Fibroblast of skin of scalp (primary cell): Measurements from ENCODE around the gene EDA.
"Not testable (repeated sequence)": the region's sequence is repeated elsewhere in the genome, so short reads cannot be mapped to it uniquely, and the experiment has no call there.

Source experiments
- DNase-seq: peaks from one replicate; pipeline ENCODE4 v3.0.0-alpha.2; 2013

Gene EDA

GRCh38 chrX:69961365-69962072 is 345.6 kb downstream of the EDA start:
- DNase-seq = peak; percentile 16

- peak; percentile 38 for DNase-seq
Observed at GRCh38 chrX:69968950-69969349, 353.0 kb downstream of the EDA start.

- peak; percentile 46 for DNase-seq
Observed at GRCh38 chrX:69969460-69969859, 353.5 kb downstream of the EDA start.

DNA sequence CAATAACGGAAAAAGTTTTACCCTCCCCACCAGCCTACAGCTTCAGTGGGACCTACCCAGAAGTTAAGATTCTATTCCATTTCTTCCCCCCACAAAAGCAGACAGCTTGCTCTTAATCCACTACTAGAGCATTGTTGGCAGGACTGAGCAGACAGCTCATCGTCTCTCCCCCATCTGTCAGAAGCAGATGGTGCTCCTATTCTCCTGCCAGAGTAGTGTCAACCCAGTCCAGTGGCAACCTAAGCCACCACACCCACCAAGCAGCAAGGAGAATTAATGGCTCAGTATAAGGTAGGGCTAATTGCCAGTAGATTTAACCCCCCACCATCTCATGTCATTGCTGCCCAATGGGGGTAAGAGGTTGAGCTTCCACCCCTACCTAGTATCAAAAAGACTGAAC is 371.8 kb downstream of the EDA start:
- DNase-seq = no peak

- no peak for DNase-seq
Observed at GRCh38 chrX:69988955-69989394, 373.1 kb downstream of the EDA start.

- DNase-seq = no peak
Observed at GRCh38 chrX:69991685-69992084, 375.8 kb downstream of the EDA start.

GRCh38 chrX:69993494-69993893 is 377.6 kb downstream of the EDA start:
- DNase-seq = no peak

- DNase-seq = no peak
Observed at GRCh38 chrX:69995362-69996112, 379.6 kb downstream of the EDA start.

DNA sequence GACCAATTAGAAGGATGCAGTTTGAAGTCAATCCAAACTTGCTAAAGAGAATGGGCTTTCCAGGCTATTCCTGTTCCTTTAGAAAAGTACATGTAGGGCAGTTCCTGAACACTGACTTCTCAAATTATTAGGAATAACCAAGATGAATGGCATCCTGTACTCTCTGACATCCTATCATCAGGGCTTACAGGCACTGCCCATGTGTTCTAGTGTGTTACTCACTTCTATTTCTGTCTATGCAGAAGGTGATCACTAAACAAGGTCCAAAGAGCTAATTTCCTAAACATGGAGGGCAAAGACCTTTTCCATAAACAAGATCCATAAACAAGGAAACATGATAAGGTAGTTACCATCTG is 380.2 kb downstream of the EDA start:
- no peak for DNase-seq

- not testable (repeated sequence) for DNase-seq
Observed at GRCh38 chrX:69998299-69998698, 382.4 kb downstream of the EDA start.

DNA sequence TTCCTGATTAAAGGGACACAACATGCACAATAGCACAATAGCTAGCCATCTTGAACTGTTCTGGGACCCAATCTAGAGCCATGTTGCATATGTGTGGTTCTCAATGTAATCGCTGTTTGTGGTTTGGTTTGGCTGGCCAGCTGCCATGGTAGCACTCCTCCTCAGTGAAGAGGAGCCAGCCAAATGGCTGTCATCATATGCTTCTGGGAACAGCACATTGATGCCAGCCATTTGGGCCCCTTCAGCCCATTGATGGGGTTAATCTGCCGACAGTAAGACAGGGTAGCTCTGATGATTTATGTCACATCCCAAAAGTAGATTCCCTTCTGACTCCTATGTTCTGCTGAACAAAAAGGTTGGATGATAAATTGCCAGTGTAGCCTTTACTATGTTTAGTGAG is 385.4 kb downstream of the EDA start:
- peak; percentile 22 for DNase-seq

DNA sequence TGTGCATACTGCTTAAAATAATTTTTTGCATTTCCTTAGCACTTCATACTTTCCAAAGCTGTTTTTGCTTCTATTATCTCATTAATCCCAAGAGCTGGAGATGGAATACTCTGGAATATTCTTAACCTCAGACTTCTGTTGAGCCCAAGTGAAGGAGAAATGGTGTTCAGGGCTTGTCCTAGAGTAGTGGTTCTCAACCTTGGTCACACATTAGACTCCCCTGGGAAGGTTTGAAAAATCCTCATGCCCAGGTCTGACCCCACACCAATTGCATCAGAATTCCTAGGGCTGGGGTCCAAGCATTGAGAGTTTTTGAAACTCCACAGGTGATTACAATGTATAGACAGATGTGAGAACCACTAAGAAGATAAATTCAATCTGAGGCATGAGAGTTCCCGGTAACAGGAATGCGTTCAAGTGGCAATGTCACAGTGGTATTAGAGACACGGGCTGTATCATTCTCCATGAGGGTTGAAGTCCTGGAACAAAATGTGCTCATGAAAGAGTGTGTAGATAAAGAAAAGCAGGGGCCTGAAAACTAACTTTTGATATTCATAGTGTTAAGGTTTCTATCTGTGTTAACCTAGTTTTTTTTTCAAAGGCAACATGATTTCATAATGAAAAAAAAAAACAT is 385.9 kb downstream of the EDA start:
- DNase-seq = no peak

GRCh38 chrX:70007946-70008345 is 392.0 kb downstream of the EDA start:
- no peak for DNase-seq

- DNase-seq = no peak
Observed at GRCh38 chrX:70009049-70009448, 393.1 kb downstream of the EDA start.

- DNase-seq = no peak
Observed at GRCh38 chrX:70009970-70010369, 394.1 kb downstream of the EDA start.

DNA sequence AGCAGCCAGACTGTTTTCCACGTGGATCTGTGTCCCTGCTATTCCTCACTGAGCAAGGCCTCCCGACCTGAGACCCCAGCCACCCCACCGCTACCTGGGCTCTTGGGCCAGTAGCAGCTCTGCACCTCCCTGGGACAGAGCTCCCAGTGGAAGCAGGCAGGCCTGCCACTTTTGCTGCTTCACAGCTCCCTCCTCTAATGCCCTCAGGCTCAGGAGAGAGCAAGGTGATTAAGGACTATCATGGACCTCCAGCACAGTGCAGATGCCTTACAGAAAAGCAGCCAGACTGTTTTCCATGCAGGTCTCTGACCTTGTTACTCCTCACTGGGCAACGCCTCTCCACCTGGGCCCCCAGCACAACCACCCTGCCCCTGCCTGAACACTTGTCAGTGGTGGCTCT is 396.8 kb downstream of the EDA start:
- no peak for DNase-seq

DNA sequence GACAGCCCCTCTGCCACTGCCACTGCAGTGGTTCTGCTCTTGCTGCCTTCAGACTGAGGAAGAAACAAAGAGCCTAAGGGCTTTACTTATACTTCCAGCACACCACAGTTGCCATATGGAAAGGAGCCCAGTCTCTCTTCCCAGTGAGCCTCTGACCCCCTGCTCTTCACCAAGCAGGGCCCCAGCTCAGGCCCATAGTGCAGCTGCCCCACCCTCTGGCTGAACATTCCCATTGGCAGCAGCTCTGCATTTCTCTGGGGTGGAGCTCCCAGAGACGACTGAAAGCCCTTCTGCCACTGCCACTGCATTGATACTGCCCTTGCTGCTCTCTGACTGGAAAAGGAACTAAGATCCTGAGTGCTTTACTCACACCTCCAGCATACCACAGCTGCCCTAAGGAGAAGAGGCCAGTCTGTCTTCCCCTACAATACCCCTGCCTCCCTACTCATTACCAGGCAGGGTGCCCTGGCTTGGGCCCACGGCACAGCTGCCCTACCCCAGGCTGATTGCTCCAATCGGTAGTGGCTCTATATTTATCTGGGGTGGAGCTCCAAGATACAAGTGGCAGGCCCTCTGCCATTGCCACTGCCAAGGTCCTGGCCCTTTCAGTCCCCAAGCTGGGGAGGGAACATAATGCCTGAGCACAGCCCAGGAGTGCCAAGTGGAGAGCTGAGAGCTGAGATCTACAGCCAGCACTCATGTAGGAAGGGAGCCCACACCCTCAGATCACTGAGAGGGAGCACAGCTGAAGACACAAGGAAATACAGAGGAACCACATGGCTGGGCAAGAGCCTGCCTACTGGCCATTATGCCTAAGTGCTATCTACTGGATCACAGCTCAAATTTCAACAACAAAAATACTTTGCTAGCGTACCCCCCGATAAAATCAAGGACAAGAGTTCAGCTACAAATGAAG is 397.8 kb downstream of the EDA start:
- DNase-seq = no peak

- no peak for DNase-seq
Observed at GRCh38 chrX:70016513-70016912, 400.6 kb downstream of the EDA start.

GRCh38 chrX:70022616-70023015 is 406.7 kb downstream of the EDA start:
- no peak for DNase-seq

GRCh38 chrX:70025464-70025863 is 409.6 kb downstream of the EDA start:
- peak; percentile 25 for DNase-seq

GRCh38 chrX:70026112-70026850 is 410.4 kb downstream of the EDA start:
- peak; percentile 15 for DNase-seq

DNA sequence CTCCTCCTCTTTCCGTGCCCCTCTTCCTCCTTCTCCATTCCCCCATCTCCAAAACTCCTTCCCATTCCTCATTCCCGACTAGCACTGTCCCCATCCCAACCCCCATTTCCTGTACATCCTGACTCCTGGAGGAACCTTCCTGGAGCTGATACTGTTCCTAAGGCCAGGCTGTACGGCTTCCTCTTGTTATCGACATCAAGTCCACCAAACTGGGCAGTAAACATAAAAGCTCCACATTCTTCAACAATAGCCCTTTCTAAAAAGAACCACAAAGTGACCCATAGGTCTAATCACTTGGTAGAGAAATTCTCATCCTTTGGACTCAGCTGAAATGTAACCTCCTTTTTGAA is 410.9 kb downstream of the EDA start:
- DNase-seq = no peak
